ENCODE data around the gene MARCHF10.
"Not testable (repeated sequence)": the region's sequence is repeated elsewhere in the genome, so short reads cannot be mapped to it uniquely, and the experiment has no call there.

The MARCHF10 gene

GRCh38 chr17:62714016-62714777 lies 93.9 kb downstream of the MARCHF10 start:
- DNase-seq: no peak

GRCh38 chr17:62713086-62713881 lies 94.8 kb downstream of the MARCHF10 start:
- no peak for DNase-seq

- no peak for DNase-seq
Measured at GRCh38 chr17:62712171-62712581, 95.9 kb downstream of the MARCHF10 start.

- no peak for DNase-seq
Measured at GRCh38 chr17:62708587-62708986, 99.5 kb downstream of the MARCHF10 start.

GRCh38 chr17:62707425-62707739 lies 100.7 kb downstream of the MARCHF10 start:
- DNase-seq: no peak

GRCh38 chr17:62706598-62707424 lies 101.3 kb downstream of the MARCHF10 start:
- DNase-seq: no peak

- no peak for DNase-seq
Measured at GRCh38 chr17:62705778-62706597, 102.1 kb downstream of the MARCHF10 start.

- no peak for DNase-seq
Measured at GRCh38 chr17:62705156-62705777, 102.8 kb downstream of the MARCHF10 start.

- no peak for DNase-seq
Measured at GRCh38 chr17:62704381-62704971, 103.6 kb downstream of the MARCHF10 start.

- peak; percentile 64 for DNase-seq
Measured at GRCh38 chr17:62703776-62704380, 104.2 kb downstream of the MARCHF10 start.

- no peak for DNase-seq
Measured at GRCh38 chr17:62703261-62703775, 104.8 kb downstream of the MARCHF10 start.

GRCh38 chr17:62702746-62703260 lies 105.3 kb downstream of the MARCHF10 start:
- no peak for DNase-seq

- DNase-seq: no peak
Measured at GRCh38 chr17:62701706-62702085, 106.4 kb downstream of the MARCHF10 start.

- DNase-seq: no peak
Measured at GRCh38 chr17:62700964-62701705, 107.0 kb downstream of the MARCHF10 start.

GRCh38 chr17:62698459-62698858 lies 109.7 kb downstream of the MARCHF10 start:
- DNase-seq: not testable (repeated sequence)

GRCh38 chr17:62696726-62697490 lies 111.2 kb downstream of the MARCHF10 start:
- no peak for DNase-seq

GRCh38 chr17:62696256-62696655 lies 111.9 kb downstream of the MARCHF10 start:
- no peak for DNase-seq

GRCh38 chr17:62695093-62695738 lies 112.9 kb downstream of the MARCHF10 start:
- not testable (repeated sequence) for DNase-seq

Measured in NCI-H1048 (cell line).